GM18526 (cell line): Measurements from ENCODE around the gene CEACAM21.
A peak's percentile ranks its signal among the peaks of the same experiment; 100 is the strongest.

Experiments used
- POLR2A ChIP-seq: IDR thresholded peaks from 3 replicates; pipeline ENCODE4 v1.6.1; 2011; ENCODE audit not compliant: insufficient read length; ENCODE audit errors: extremely low read depth

Gene CEACAM21

DNA sequence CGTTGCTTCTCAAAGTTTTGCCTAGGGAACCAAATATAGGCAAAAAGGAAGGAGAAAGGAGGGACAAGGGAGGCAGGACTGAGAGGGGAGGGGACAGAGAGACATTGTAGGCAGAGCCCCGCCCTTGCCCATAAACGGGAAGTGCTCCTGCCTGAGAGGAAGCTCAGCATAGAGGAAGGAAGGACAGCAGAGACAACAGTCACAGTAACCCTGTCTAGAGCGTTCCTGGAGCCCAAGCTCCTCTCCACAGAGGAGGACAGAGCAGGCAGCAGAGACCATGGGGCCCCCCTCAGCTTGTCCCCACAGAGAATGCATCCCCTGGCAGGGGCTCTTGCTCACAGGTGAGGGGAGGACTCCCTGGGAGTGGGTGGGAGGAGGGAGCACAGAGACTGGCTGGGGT lies at the start of gene CEACAM21:
CEACAM21 (plus strand) TSS at position 169 of the 400 bp plus-strand sequence; CDS start at position 278, 109 bp downstream.
- TF ChIP-seq POLR2A, result no peak

DNA sequence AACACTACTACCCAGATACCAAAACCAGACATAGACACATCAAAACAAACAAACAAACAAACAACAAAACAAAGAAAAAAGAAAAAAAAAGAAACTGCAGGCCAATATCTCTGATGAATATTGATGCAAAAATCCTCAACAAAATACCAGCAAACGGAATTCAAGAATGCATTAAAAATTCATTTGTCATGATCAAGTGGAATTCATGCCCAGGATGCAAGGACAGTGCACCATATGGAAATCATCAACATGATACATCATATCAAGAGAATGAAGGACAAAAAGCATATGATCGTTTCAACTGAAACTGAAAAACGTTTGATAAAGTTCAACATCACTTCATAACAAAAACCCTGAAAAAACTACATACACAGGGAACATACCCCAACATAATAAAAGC lies 48.9 kb upstream of the CEACAM21 start:
- no peak for TF ChIP-seq POLR2A

DNA sequence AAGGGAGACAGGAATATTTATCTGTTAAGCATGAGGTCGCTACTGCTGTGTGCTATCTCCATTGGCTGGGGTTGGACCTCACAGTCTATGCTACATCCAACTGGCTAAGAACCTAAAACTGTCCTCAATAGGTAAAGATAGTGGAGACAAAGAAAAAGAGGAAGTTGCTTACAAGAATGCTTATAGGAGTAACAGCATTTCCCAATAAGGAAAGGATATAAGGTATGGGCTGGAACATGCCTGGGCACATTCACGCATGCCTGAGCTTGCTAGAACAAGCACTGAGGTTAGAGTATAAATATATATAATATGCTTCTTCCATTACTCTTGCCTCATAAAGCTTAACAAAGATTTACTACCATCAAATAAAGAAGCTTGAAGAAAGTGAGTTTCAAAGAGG lies 47.9 kb upstream of the CEACAM21 start:
- TF ChIP-seq POLR2A, result no peak

DNA sequence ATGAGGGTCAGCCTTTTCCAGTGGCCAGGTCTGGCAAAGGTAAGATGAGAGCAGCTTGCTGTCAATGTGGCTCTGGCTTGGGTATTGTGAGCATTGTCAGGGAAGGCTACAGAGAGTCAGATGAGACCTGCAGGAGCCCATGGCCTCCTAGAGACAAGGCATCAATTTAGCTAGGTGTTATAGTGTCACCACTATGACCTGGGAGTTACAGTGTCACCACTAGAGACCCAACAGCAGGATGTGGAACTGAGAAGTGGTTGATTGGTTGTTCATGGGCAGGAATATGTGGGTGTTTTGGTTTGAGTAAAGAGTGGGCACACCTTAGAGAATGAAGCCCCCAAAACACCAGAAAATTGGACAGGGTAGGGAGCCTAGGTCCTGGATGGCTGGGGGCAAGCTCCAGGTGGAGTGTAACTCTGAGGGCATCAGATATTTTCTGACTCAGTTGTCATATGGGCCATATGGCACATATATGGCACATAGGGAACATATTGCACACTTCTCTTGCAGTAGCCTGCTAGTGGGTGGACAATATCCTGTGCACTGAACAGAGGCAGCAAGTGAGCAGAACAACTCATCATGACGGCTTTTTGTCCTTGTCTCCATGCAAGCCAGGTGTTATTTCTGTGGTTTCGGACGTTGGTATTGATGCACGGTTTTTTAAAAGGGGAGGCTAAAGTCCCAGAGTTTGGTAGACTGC lies 46.3 kb upstream of the CEACAM21 start:
- TF ChIP-seq POLR2A, result no peak

DNA sequence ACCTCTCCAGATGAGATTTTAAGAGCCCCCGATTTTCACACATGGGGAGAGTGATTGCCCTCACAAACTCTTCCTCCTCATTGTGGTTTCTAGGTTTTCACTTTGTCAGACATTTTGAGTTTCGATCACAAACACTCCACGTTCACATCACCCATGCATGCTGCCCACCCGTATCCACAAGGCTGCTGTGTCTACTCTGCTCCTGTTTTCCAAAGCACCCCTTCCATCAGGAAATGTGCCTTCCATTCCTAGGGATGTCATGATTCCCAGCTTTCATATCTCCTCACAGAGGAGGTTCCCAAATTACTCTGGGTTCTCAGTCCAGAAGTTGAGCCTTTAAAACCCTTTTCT lies 45.8 kb upstream of the CEACAM21 start:
- TF ChIP-seq POLR2A, result no peak

DNA sequence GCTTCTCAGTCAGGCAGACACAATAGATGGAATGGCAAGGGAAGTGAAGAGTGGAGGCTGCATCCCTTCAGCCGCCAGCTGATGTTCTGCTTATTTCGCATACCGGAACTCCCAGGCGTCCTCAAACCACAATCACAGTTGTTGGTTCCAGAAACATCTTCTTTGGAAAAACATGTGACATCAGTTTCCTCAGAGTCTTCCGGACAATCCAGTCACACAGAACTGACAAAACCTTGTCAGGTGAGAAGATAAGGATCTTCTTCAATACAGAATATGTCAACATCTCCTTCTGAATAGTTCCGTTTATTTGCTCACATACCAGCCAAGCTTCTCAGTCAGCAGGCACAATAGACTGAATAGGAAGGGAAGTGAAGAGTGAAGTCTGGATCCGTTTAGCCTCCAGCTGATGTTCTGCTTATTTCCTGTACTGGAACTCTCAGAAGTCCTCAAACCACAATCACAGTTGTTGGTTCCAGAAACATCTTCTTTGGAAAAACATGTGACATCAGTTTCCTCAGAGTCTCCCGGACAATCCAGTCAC lies 45.1 kb upstream of the CEACAM21 start:
- no peak for TF ChIP-seq POLR2A

DNA sequence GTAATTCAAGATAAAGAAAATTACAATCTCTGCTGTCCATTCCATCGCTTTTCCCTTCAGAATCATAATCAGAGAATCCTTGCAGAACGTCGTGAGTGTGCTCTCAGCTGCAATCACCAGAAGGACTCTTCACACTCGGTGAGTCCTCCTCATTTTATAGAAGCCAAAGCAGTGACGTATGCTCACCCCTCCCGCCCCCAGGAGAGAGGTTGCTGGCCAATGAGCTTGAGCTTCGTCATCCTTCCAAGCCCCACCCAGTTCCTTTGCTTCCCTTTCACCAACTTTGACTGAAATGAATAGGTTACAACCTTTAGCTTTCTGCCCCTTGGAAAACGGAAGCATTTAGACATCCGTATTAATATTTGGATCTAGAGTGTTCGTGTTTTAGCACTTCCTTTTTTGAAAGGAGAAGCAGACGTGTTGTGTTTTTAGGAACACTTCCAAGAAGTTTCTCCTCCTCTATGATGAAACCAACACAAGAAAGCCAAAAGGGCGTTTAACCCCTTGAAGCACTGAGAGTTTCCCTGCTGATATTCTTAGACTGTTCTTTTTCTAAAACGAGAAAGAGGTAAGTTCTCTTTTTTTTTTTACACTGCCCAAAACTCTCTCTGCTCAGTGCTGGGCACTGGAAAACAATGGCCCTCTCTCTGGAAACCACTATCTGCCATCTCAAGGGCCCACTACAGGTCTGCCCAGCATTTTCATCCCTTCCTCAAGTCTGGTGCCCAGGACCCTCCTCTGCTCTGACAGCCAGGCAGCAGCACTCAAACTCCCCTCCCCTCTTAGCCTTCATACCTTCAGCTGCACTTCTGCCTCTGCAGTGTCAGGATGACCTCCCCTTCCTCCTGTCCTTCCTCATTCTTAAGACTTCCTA lies 44.3 kb upstream of the CEACAM21 start:
- TF ChIP-seq POLR2A, result peak; percentile 73

DNA sequence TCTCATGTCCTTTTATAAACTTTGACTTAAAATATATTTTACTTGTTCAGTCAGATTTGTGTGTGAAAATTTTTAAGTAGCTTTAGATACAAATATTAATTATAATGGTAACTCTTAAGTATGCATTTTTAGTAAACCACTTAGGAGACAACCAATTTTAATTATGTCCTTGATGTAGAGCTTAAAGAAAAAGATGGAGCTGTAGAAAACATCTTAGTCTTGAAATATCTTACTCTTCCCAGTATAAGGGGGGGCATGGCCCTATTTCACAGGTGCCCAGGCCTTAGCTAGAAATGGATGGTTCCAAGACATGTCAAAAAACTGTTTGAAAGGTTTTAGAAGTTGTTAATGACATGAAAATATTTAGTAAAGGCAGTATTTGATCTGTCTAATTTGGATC lies 43.4 kb upstream of the CEACAM21 start:
- no peak for TF ChIP-seq POLR2A

DNA sequence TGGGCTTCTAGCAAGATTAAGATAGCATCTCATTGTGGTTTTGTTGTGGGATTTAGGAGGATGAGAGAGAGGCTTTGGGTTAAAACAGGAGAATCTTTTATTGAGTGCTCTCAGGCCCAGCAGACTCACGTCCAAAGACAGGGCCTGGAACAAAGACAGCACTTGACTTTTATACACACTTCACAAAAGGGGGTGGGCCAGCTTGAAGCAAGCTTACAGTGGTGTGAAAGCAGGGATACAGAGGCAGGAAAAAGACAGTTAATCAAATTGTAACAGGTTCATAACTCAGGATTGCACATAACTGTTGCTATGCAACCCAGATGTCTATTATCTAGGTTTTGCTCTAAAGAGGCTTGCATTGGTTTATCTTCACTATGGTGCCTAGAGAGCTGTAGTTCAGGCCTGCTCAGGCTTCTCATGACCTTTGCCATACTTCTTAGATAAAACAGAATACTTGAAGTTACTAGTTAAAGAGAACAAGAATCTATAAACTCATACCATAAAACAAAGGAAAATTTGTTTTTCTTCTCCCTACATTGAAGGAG lies 42.2 kb upstream of the CEACAM21 start:
- no peak for TF ChIP-seq POLR2A

DNA sequence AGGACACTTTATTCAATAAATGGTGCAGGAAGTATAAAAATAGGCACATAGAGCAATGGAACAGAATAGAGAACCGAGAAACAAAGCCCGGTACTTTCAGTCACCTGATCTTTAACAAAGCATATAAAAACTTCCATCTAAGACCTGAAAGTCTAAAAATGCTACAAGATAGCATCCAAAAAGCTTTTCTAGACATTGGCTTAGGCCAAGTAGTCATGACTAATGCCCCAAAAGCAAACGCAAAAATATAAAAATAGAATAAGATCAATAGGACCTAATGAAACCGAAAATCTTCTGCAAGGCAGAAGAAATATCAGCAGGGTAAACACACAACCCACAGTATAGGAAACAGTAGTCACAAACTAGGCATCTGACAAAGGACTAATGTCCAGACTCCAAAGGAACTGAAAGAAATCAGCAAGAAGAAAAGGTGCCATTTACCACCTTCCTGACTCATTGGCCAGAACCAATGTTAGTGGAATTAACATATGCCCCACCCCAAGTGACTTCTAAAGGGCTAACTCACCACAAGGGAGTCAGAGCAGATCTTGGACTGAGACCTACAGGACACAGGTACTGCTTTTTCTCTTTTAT lies 40.8 kb upstream of the CEACAM21 start:
- TF ChIP-seq POLR2A, result no peak

DNA sequence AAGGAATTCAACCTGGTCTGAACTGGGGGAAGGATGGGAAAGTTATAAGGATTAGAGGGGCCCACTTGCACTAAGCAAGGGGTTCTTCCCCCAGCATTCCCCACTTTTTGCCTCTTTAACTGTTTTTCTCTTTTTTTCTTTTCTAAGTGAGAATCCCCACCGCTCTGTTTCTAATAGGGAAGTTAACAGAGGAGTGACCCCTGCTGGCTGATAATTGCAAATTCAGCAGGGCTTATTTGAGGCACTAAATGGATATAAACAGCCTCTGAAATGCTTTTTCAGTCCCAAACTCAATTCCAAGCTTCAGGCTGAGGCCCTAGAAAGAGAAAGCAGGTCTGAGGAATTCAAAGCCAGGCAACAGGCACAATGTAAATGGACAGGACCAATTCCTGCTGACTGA lies 38.2 kb upstream of the CEACAM21 start:
- no peak for TF ChIP-seq POLR2A

DNA sequence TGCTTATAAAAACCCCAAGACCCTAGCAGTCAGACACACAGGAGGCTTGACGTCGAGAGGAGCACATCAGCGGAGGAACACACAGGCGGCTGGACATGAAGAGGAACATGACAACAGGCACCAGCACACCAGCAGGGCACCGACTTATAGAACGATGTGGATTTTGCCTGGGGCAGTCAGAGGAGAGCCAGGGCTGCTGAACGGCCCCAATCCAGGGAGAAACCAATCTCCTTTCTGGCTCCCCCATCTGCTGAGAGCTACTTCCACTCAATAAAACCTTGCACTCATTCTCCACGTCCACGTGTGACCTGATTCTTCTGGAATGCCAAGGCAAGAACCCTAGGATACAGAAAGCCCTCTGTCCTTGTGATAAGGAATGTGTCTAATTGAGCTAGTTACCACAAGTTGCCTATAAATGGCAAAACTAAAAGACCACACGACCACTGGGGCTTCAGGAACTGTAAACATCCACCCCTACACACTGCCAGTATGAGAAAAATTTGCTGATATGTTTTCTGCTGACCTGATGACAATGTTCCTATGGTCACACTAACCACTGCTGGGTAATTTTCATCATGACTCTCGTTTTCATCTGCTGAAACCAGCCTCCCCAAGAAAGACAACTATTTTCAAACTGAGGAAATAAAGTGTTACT lies 35.8 kb upstream of the CEACAM21 start:
- no peak for TF ChIP-seq POLR2A

DNA sequence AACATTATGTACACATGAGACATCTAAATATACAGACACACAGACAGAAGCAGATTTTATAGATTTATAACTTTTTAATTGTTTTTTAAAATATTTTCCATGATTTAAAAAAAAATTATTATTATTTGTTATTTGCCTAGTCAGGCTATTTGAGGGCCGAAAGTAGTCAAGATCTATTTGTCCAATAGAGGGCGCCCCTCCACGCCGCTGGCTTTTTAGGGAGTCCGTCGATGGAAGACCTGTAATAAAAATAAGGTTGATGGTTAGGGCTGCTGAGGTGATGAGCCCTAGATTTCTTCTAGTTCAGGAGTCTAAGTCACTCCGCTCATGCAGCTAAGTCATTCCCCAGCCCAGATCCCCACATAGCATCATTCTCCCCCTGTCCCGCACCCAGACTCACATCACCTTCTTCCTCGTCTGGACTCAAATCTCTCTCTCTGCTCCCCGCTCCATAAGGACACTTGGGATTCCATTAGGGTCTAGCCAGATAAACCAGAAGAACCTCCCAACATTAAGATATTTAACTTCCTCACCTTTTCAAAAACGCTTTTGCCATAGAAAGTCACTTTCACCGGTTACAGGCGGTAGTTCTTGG lies 33.9 kb upstream of the CEACAM21 start:
- no peak for TF ChIP-seq POLR2A

DNA sequence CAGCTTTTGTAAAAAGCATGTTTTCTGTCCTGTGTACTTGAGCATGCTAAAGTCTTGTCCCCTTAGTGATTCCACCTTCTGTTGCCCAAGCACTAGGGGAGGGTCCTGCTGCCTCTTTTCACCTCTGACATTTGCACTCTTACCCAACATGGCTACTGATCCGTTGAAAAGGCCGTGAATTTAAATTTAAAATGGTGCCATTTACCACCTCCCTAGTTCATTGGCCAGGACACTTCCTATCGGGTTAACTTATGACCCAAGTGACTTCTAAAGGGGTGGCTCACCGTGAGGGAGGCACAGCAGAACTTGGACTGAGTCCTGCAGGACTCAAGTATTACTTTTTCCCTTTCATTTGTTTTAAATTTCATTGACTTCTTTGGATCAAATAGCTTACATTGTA lies 33.3 kb upstream of the CEACAM21 start:
- no peak for TF ChIP-seq POLR2A

DNA sequence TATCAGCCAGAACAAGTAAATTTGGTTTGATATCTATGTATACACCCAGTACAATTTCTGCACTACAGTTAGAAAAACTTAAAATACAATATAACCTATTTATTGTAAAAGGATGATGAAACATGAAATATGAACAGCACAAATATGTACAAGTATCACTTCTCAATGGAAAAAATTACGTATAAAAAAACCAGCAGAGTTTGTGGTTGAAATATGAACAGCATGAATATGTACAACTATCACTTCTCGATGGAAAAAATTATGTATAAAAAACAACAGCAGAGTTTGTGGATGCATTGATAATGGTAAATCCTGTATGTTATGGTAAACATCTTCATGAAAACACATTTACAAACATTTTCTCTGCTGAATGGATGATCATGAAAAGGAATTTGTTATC lies 32.4 kb upstream of the CEACAM21 start:
- no peak for TF ChIP-seq POLR2A
